ENCODE data around the gene INSM2.

INSM2 gene, protein sequence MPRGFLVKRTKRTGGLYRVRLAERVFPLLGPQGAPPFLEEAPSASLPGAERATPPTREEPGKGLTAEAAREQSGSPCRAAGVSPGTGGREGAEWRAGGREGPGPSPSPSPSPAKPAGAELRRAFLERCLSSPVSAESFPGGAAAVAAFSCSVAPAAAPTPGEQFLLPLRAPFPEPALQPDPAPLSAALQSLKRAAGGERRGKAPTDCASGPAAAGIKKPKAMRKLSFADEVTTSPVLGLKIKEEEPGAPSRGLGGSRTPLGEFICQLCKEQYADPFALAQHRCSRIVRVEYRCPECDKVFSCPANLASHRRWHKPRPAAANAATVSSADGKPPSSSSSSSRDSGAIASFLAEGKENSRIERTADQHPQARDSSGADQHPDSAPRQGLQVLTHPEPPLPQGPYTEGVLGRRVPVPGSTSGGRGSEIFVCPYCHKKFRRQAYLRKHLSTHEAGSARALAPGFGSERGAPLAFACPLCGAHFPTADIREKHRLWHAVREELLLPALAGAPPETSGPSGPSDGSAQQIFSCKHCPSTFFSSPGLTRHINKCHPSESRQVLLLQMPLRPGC

DNA sequence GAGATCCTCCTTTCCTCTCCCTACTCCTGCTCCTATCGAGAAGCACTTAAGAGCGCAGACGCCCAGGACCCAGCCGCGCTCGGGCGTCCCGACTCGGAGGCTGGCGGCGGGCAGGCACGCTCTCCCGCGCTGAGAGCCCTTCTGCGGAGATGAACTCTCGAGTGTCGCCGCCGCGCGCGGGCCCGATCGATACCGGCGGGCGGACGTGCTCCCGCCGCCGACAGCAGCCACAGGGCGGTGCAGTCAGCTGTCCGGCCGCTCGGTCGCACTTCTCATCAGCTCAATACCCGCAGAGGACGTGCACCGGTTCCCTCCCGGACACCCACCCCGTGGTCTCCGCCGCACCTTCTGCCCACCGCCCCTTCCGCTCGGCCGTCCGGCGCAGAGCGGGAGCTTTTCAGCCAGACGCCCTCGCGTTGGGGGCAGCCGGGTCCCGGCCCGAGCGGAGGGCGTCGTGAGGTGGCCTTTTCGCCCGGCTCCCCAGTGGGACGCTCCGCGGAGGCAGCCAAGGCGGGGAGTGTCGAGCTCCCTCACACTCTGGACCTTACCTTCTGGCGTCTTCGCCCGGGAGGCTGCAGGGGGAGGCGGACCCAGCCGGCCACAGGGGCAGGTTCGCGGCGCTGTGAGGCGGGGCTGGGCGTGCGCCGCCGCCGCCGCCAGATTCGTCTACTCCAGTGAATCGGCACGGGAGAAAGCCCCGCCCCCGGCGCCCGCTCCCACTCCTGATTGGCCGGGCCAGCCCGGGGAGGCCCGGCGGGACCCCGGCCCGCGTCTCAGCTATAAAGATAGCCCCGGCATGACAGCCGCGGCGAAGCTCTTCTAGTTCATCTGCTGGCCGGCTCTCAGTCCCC lies at the start of gene INSM2:
INSM2 (plus strand) TSS at position 808 of the 851 bp plus-strand sequence. CDS start 89 bp downstream, outside the sequence.
- Histone ChIP-seq H3K27ac (no peak within 1 kb of the TSS), H3K36me3 (ENCODE audit: insufficient read depth, low read length) (no peaks in the 10 kb centered on the region), H3K4me3 (peak within 1 kb of the TSS; percentile 79), H3K9ac (ENCODE audit: insufficient read length) (no peak within 1 kb of the TSS), H3K9me3 (ENCODE audit: low read depth, low read length) (no peaks in the 10 kb centered on the region)
- DNase-seq (ENCODE audit: low read depth, low spot score): no peak
- TF ChIP-seq POLR2AphosphoS5 (IDR thresholded peaks at IDR 0.05; ENCODE audit: borderline replicate concordance, low read depth, low read length): no peak
- peak; percentile 66 for TF ChIP-seq EZH2 (IDR thresholded peaks at IDR 0.05)

DNA sequence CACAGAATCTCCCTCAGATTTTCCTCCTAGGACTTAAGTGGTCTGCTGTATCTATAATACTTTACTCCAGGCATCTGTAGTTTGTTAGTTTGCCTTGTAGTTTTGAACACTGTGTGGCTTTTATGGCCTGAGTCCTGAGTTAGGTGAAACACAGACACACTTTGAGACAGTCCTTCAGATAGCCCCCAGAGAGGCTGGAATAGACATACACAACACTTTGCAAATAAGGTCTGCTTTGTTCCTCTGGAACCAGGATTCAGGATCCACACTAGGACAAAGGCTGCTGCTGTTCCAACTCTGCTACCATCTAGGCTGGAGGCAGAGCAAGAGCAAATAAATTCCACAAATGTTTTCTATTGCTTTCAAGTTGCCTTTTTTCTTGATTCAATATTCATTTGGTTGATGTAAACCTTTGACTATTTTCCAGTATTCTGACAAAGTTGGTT lies 41.4 kb upstream of the INSM2 start:
- Histone ChIP-seq H3K36me3 (ENCODE audit: insufficient read depth, low read length) (no peaks in the 10 kb centered on the region), H3K9me3 (ENCODE audit: low read depth, low read length) (no peaks in the 10 kb centered on the region), H3K27ac (no peak overlapping the region), H3K4me3 (no peak overlapping the region), H3K9ac (ENCODE audit: insufficient read length) (no peak overlapping the region)
- DNase-seq (ENCODE audit: low read depth, low spot score): no peak
- TF ChIP-seq FOXP2 (optimal IDR thresholded peaks at IDR 0.05; ENCODE audit: control extremely low read depth, extremely low read length, insufficient read depth): no peak
- TF ChIP-seq POLR2AphosphoS5 (IDR thresholded peaks at IDR 0.05; ENCODE audit: borderline replicate concordance, low read depth, low read length): no peak
- no peak for TF ChIP-seq EZH2 (IDR thresholded peaks at IDR 0.05)

DNA sequence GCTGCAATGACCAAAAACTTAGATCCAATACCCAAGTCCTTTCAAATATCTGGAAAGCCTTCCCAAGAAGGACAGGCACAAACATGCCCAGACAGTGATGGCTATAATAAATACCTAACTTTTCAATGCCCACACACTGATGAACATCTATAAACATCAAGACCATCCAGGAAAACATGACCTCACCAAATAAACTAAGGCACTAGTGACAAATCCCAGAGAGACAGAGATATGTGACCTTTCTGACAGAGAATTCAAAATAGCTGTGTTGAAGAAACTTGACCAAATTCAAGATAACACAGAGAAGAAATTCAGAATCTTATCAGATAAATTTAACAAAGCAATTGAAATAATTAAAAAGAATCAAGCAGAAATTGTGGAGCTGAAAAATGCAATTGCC lies 38.7 kb upstream of the INSM2 start:
- no peak overlapping the region for H3K9ac ChIP-seq (ENCODE audit: insufficient read length)
- H3K4me3 ChIP-seq: no peak overlapping the region
- H3K9me3 ChIP-seq (ENCODE audit: low read depth, low read length): no peaks in the 10 kb centered on the region
- no peak for DNase-seq (ENCODE audit: low read depth, low spot score)
- TF ChIP-seq EZH2 (IDR thresholded peaks at IDR 0.05) (no peak), FOXP2 (optimal IDR thresholded peaks at IDR 0.05; ENCODE audit: control extremely low read depth, extremely low read length, insufficient read depth) (no peak), POLR2AphosphoS5 (IDR thresholded peaks at IDR 0.05; ENCODE audit: borderline replicate concordance, low read depth, low read length) (no peak)
- H3K36me3 ChIP-seq (ENCODE audit: insufficient read depth, low read length): no peaks in the 10 kb centered on the region
- H3K27ac ChIP-seq: no peak overlapping the region

DNA sequence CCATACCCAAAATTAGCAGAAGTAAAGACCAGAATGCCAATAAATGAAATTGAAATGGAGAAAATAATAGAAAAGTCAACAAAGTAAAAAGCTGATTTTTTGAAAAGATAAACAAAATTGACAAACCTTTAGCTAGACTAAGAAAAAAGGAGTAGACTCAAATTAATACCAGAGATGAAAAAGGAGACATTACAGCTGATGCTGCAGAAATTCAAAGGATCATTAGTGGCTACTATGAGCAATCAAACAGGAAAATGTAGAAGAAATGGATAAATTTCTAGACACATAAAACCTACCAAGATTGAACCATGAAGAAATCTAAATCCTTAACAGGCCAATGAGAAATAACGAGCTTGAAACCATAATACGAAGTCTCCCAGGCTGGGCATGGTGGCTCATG lies 34.8 kb upstream of the INSM2 start:
- no peak for TF ChIP-seq EZH2 (IDR thresholded peaks at IDR 0.05)
- no peak for DNase-seq (ENCODE audit: low read depth, low spot score)

DNA sequence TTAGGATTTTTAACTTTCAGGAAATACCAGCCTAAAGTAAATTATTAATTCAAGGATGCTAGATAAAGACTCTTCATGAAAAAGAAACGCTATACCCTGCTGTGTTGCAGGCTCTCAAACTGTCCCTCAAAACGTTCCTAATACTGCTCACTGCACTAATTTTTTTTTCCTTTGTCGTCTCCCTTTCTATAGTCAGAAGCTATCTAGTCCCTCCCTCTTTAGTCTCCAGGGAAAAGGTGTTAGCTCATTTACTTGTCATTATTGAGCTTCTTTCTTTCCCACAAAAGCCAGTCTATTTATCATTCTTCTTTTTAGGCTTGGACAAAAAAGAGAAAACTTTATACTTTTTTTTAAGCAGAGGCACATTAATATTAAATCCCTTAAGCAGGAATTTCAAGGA lies 30.3 kb upstream of the INSM2 start:
- H3K27ac ChIP-seq: no peak overlapping the region
- H3K4me3 ChIP-seq: no peak overlapping the region
- no peak for DNase-seq (ENCODE audit: low read depth, low spot score)
- H3K9me3 ChIP-seq (ENCODE audit: low read depth, low read length): no peaks in the 10 kb centered on the region
- no peaks in the 10 kb centered on the region for H3K36me3 ChIP-seq (ENCODE audit: insufficient read depth, low read length)
- TF ChIP-seq EZH2 (IDR thresholded peaks at IDR 0.05) (no peak), FOXP2 (optimal IDR thresholded peaks at IDR 0.05; ENCODE audit: control extremely low read depth, extremely low read length, insufficient read depth) (no peak)
- H3K9ac ChIP-seq (ENCODE audit: insufficient read length): no peak overlapping the region

More for the DNA sequence above, 34.8 kb upstream of the INSM2 start:
- Histone ChIP-seq H3K9ac (ENCODE audit: insufficient read length) (no peak overlapping the region), H3K36me3 (ENCODE audit: insufficient read depth, low read length) (no peaks in the 10 kb centered on the region), H3K4me3 (no peak overlapping the region), H3K9me3 (ENCODE audit: low read depth, low read length) (no peaks in the 10 kb centered on the region), H3K27ac (no peak overlapping the region)

DNA sequence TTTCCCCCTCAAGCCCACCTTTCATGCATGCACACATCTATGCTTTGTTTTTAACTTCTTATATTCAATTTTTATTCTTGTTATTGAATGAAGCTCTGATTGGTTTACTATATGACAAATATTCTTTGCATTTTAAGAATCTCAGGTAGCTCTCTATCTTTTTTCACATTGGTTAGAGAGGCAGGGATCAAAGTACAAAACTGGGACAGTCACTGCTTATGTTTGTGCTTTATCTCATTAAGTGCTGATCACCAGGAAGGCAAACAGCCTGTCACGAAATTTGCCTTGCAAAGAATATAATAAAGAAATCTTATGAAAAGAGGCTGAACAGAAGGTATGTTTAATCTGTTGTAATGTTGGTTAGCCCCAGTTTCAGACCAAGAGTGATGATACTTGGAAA lies 29.7 kb upstream of the INSM2 start:
- no peak for TF ChIP-seq FOXP2 (optimal IDR thresholded peaks at IDR 0.05; ENCODE audit: control extremely low read depth, extremely low read length, insufficient read depth)
- Histone ChIP-seq H3K27ac (no peak overlapping the region), H3K9me3 (ENCODE audit: low read depth, low read length) (no peaks in the 10 kb centered on the region), H3K9ac (ENCODE audit: insufficient read length) (no peak overlapping the region), H3K36me3 (ENCODE audit: insufficient read depth, low read length) (no peaks in the 10 kb centered on the region), H3K4me3 (no peak overlapping the region)
- no peak for DNase-seq (ENCODE audit: low read depth, low spot score)

DNA sequence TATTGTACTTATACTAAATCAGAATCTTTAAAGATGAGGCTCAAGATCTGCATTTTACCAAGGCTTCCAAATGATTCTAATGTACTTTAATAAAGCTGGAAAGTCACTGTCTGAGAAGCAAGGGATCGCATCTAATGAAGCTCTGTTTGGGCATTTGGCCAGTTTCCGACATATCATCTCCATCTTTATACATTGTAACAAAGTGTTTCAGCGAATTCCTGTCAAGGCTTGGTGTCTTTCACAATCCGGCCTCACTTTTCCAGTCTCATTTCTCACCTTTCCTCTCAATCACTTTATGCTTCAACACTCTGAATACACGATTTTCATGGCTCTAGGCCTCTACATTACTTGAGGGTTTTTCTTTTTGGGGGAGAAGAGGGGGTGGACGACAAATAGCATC lies 27.5 kb upstream of the INSM2 start:
- no peak for TF ChIP-seq POLR2AphosphoS5 (IDR thresholded peaks at IDR 0.05; ENCODE audit: borderline replicate concordance, low read depth, low read length)
- TF ChIP-seq EZH2 (IDR thresholded peaks at IDR 0.05): no peak
- no peak for TF ChIP-seq FOXP2 (optimal IDR thresholded peaks at IDR 0.05; ENCODE audit: control extremely low read depth, extremely low read length, insufficient read depth)
- Histone ChIP-seq H3K4me3 (no peak overlapping the region), H3K9me3 (ENCODE audit: low read depth, low read length) (no peaks in the 10 kb centered on the region), H3K27ac (no peak overlapping the region), H3K36me3 (ENCODE audit: insufficient read depth, low read length) (no peaks in the 10 kb centered on the region), H3K9ac (ENCODE audit: insufficient read length) (no peak overlapping the region)
- no peak for DNase-seq (ENCODE audit: low read depth, low spot score)

DNA sequence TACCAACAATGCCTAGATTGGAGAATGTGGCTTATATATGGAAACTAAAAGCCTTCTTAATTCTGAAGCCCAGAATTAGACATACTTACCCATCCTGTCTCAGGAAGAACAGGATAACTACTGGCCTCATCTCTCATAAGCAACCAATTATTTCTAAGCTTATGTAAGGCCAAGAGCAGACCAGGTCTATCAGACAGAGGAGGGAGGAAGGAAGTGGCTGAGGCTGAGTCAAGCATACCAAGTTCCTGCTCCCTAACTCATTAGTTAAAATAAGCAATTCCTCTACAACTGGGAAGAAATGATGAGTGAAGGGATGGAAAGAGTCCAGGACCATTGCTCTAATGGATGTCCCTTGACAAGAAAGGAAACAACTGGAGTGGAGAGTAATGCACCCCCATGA lies 27.0 kb upstream of the INSM2 start:
- H3K27ac ChIP-seq: no peak overlapping the region
- H3K9ac ChIP-seq (ENCODE audit: insufficient read length): no peak overlapping the region
- H3K9me3 ChIP-seq (ENCODE audit: low read depth, low read length): no peaks in the 10 kb centered on the region
- no peak overlapping the region for H3K4me3 ChIP-seq
- H3K36me3 ChIP-seq (ENCODE audit: insufficient read depth, low read length): no peaks in the 10 kb centered on the region
- no peak for TF ChIP-seq EZH2 (IDR thresholded peaks at IDR 0.05)
- no peak for TF ChIP-seq POLR2AphosphoS5 (IDR thresholded peaks at IDR 0.05; ENCODE audit: borderline replicate concordance, low read depth, low read length)
- no peak for DNase-seq (ENCODE audit: low read depth, low spot score)
